HEK293 (cell line): Measurements from ENCODE around the gene ASCC3.

Source experiments
- CTCF ChIA-PET: fragments of 350-600 bp; formaldehyde crosslinking; extraction: SDS; loops from one replicate; lab custom pipeline; 2021; ENCODE audit warnings: antibody characterized with exemption; lab: Yijun Ruan, JAX
- POLR2A ChIA-PET: fragments of 300-600 bp; formaldehyde crosslinking; extraction: SDS; loops from one replicate; lab custom pipeline; 2020; ENCODE audit warnings: antibody characterized with exemption, inconsistent platforms; lab: Yijun Ruan, JAX
- H3K27ac ChIP-seq: fragments of 200-500 bp; sonication (Bioruptor generic); 2 replicates; pipeline ENCODE4 v1.5.1; 2014; ENCODE audit warnings: low read depth, low read length, control low read depth, inconsistent platforms; ENCODE audit errors: extremely low read depth
- H3K36me3 ChIP-seq, 2 experiments: fragments of 200-500 bp in 1 of 2; sonication (Bioruptor generic) in 1 of 2; 1 replicate in 1 of 2; 2 replicates in 1 of 2; pipeline ENCODE4 v1.5.1; 2014 to 2017; ENCODE audit warnings: inconsistent platforms in 2 of 2, low read length in 2 of 2; ENCODE audit not compliant: control insufficient read depth in 2 of 2, insufficient read depth in 1 of 2
- H3K4me1 ChIP-seq: fragments of 200-500 bp; sonication (Bioruptor generic); 2 replicates; pipeline ENCODE4 v1.5.1; 2014; ENCODE audit warnings: mild to moderate bottlenecking, low read length, inconsistent platforms; ENCODE audit not compliant: control insufficient read depth, insufficient read depth
- H3K4me3 ChIP-seq: 2 replicates; pipeline ENCODE4 v1.5.1; 2011; ENCODE audit warnings: low read depth, mild to moderate bottlenecking, control low read depth, low read length, moderate library complexity
- H3K9me3 ChIP-seq: fragments of 200-500 bp; sonication (Bioruptor generic); 2 replicates; pipeline ENCODE4 v1.5.1; 2014; ENCODE audit warnings: low read depth, low read length, inconsistent platforms; ENCODE audit not compliant: control insufficient read depth, insufficient read depth
- AEBP2 ChIP-seq: fragments of 450-650 bp; formaldehyde crosslinking; IDR thresholded peaks from 2 replicates; pipeline ENCODE4 v1.5.1; 2016; ENCODE audit warnings: missing biosample characterization, missing genetic modification characterization, borderline replicate concordance
- BCL11A ChIP-seq: fragments of 450-650 bp; formaldehyde crosslinking; IDR thresholded peaks from 2 replicates; pipeline ENCODE4 v1.5.1; 2016; ENCODE audit warnings: low read depth, missing biosample characterization, missing genetic modification characterization
- HOXA7 ChIP-seq: sonication (generic); formaldehyde crosslinking; IDR thresholded peaks from 2 replicates; pipeline ENCODE4 v1.8.1; 2022; ENCODE audit warnings: missing genetic modification reagents, borderline replicate concordance
- PRDM10 ChIP-seq: fragments of 450-650 bp; formaldehyde crosslinking; IDR thresholded peaks from 2 replicates; pipeline ENCODE4 v1.5.1; 2016; ENCODE audit warnings: missing biosample characterization, missing genetic modification characterization
- SALL2 ChIP-seq: fragments of 450-650 bp; formaldehyde crosslinking; IDR thresholded peaks from 2 replicates; pipeline ENCODE4 v1.5.0; 2017; ENCODE audit warnings: missing biosample characterization, mild to moderate bottlenecking, missing genetic modification characterization, borderline replicate concordance
- SCRT2 ChIP-seq: fragments of 450-650 bp; formaldehyde crosslinking; IDR thresholded peaks from 2 replicates; pipeline ENCODE4 v1.5.1; 2016; ENCODE audit warnings: missing biosample characterization, missing genetic modification characterization
- ZBTB11 ChIP-seq: fragments of 450-650 bp; formaldehyde crosslinking; conservative IDR thresholded peaks from 2 replicates; pipeline ENCODE4 v1.5.1; 2016; ENCODE audit warnings: low read depth, missing biosample characterization, missing genetic modification characterization
- ZBTB6 ChIP-seq: fragments of 450-650 bp; formaldehyde crosslinking; IDR thresholded peaks from 2 replicates; pipeline ENCODE4 v1.5.1; 2017; ENCODE audit warnings: missing biosample characterization, missing genetic modification characterization
- ZNF133 ChIP-seq: fragments of 450-650 bp; formaldehyde crosslinking; IDR thresholded peaks from 2 replicates; pipeline ENCODE4 v1.5.1; 2016; ENCODE audit warnings: missing biosample characterization, missing genetic modification characterization
- ZNF138 ChIP-seq: fragments of 450-650 bp; formaldehyde crosslinking; IDR thresholded peaks from 2 replicates; pipeline ENCODE4 v1.5.1; 2016; ENCODE audit warnings: missing biosample characterization, missing genetic modification characterization, borderline replicate concordance
- ZNF19 ChIP-seq: fragments of 450-650 bp; formaldehyde crosslinking; IDR thresholded peaks from 2 replicates; pipeline ENCODE4; 2016; ENCODE audit warnings: missing biosample characterization, missing genetic modification characterization, low read depth
- ZNF202 ChIP-seq: fragments of 450-650 bp; formaldehyde crosslinking; IDR thresholded peaks from 2 replicates; pipeline ENCODE4 v1.5.1; 2016; ENCODE audit warnings: missing biosample characterization, missing genetic modification characterization, borderline replicate concordance
- ZNF24 ChIP-seq: fragments of 450-650 bp; formaldehyde crosslinking; IDR thresholded peaks from 2 replicates; pipeline ENCODE4 v1.5.1; 2016; ENCODE audit warnings: missing biosample characterization, missing genetic modification characterization
- ZNF335 ChIP-seq: fragments of 450-650 bp; formaldehyde crosslinking; conservative IDR thresholded peaks from 2 replicates; pipeline ENCODE4 v1.5.1; 2016; ENCODE audit warnings: missing biosample characterization, missing genetic modification characterization
- ZNF350 ChIP-seq: fragments of 450-650 bp; formaldehyde crosslinking; IDR thresholded peaks from 2 replicates; pipeline ENCODE4 v1.5.0; 2017; ENCODE audit warnings: missing biosample characterization, mild to moderate bottlenecking, missing genetic modification characterization
- ZNF391 ChIP-seq: fragments of 450-650 bp; formaldehyde crosslinking; IDR thresholded peaks from 2 replicates; pipeline ENCODE4 v1.5.1; 2016; ENCODE audit warnings: low read depth, missing biosample characterization, missing genetic modification characterization, borderline replicate concordance
- ZNF423 ChIP-seq: fragments of 450-650 bp; formaldehyde crosslinking; IDR thresholded peaks from 2 replicates; pipeline ENCODE4 v1.5.1; 2016; ENCODE audit warnings: missing biosample characterization, missing genetic modification characterization
- ZNF555 ChIP-seq: fragments of 450-650 bp; formaldehyde crosslinking; conservative IDR thresholded peaks from 2 replicates; pipeline ENCODE4 v1.5.1; 2017; ENCODE audit warnings: missing biosample characterization, mild to moderate bottlenecking, missing genetic modification characterization, inconsistent platforms
- ZNF571 ChIP-seq: fragments of 450-650 bp; formaldehyde crosslinking; IDR thresholded peaks from 2 replicates; pipeline ENCODE4 v1.5.0; 2017; ENCODE audit warnings: missing biosample characterization, missing genetic modification characterization
- ZNF624 ChIP-seq: fragments of 450-650 bp; formaldehyde crosslinking; IDR thresholded peaks from 2 replicates; pipeline ENCODE4 v1.5.1; 2017; ENCODE audit warnings: missing biosample characterization, missing genetic modification characterization
- ZNF660 ChIP-seq: fragments of 450-650 bp; IDR thresholded peaks from 2 replicates; pipeline ENCODE4 v1.5.1; 2018; ENCODE audit warnings: missing biosample characterization, mild to moderate bottlenecking, missing genetic modification characterization
- ZNF670 ChIP-seq: fragments of 450-650 bp; formaldehyde crosslinking; IDR thresholded peaks from 2 replicates; pipeline ENCODE4 v1.5.1; 2016; ENCODE audit warnings: missing biosample characterization, missing genetic modification characterization, low read depth
- ZNF747 ChIP-seq: fragments of 450-650 bp; formaldehyde crosslinking; IDR thresholded peaks from 2 replicates; pipeline ENCODE4 v1.5.1; 2016; ENCODE audit warnings: missing biosample characterization, missing genetic modification characterization

Gene ASCC3

GRCh38 chr6:100706491-100706890, 174.6 kb downstream of the ASCC3 start:
- CTCF ChIA-PET = interaction anchor here (0.6 to 1.2 kb wide), 2 partner anchors 8 to 13 kb away, joined by 3 read pairs; no protein-coding TSS in a partner anchor
- no peak overlapping the region for H3K4me3 ChIP-seq
- no peak for TF ChIP-seq ZNF138 (tag by site-specific recombination)
- no peak for TF ChIP-seq BCL11A (tag by site-specific recombination)
- no peak for TF ChIP-seq ZNF335
- no peak for TF ChIP-seq AEBP2
- no peak for TF ChIP-seq ZNF24 (tag by site-specific recombination)
- no peak for TF ChIP-seq ZBTB11
- TF ChIP-seq, all 188 proteins: peak for 0
- Histone ChIP-seq H3K4me1 (no peaks in the 10 kb centered on the region), H3K36me3 (peaks cover 0 to 13% of the 10 kb centered on the region in 2 experiments; a peak in 1 of 3 replicates), H3K27ac (no peak overlapping the region), H3K9me3 (no peaks in the 10 kb centered on the region)
- POLR2A ChIA-PET = no interaction called here

- ChIA-PET POLR2A (no interaction called here), CTCF (interaction anchor here (0.9 to 1.0 kb wide), 2 partner anchors 15 to 244 kb away, joined by 3 to 4 read pairs; no protein-coding TSS in a partner anchor)
- Histone ChIP-seq H3K36me3 (peaks cover 0 to 20% of the 10 kb centered on the region in 2 experiments; a peak in 1 of 3 replicates), H3K4me1 (no peaks in the 10 kb centered on the region), H3K9me3 (no peaks in the 10 kb centered on the region), H3K4me3 (no peak overlapping the region), H3K27ac (no peak overlapping the region)
- no peak for TF ChIP-seq PRDM10 (tag by site-specific recombination)
- TF ChIP-seq ZNF133 (tag by site-specific recombination) = no peak
- no peak for TF ChIP-seq ZNF660 (tag by site-specific recombination)
- no peak for TF ChIP-seq ZNF350 (tag by site-specific recombination)
- no peak for TF ChIP-seq ZNF624 (tag by site-specific recombination)
Measured at GRCh38 chr6:100704961-100705360, 176.2 kb downstream of the ASCC3 start.

- Histone ChIP-seq H3K9me3 (no peaks in the 10 kb centered on the region), H3K4me3 (no peak overlapping the region), H3K4me1 (no peaks in the 10 kb centered on the region), H3K36me3 (peaks cover 0 to 32% of the 10 kb centered on the region in 2 experiments; a peak in 1 of 3 replicates), H3K27ac (no peak overlapping the region)
- ChIA-PET CTCF (interaction anchor here (0.6 to 1.5 kb wide), 2 partner anchors 222 to 595 kb away, joined by 3 to 5 read pairs; no protein-coding TSS in a partner anchor), POLR2A (no interaction called here)
- TF ChIP-seq ZNF670 (tag by site-specific recombination) = no peak
- no peak for TF ChIP-seq ZBTB6 (tag by site-specific recombination)
- no peak for TF ChIP-seq ZNF423 (tag by site-specific recombination)
- TF ChIP-seq ZNF19 (tag by site-specific recombination) = no peak
- TF ChIP-seq ZNF391 = no peak
- no peak for TF ChIP-seq ZNF571 (tag by site-specific recombination)
- no peak for TF ChIP-seq ZNF747
- TF ChIP-seq HOXA7 = no peak
- TF ChIP-seq SALL2 (tag by site-specific recombination) = no peak
- TF ChIP-seq SCRT2 (tag by site-specific recombination) = no peak
- TF ChIP-seq ZNF555 (tag by site-specific recombination) = no peak
- no peak for TF ChIP-seq ZNF202
Measured at GRCh38 chr6:100701728-100702127, 179.4 kb downstream of the ASCC3 start.
